Pancreas (tissue), 10 donors: ENCODE results near the gene COPRS. TPM values are rescaled to one million over a fixed set of nuclear protein-coding genes. Genes with fewer than 3 reads are reported as not detected.

Experiments used
- ATAC-seq, 4 donors: fragments of 200-7000 bp; cut with Tn5 transposase; one replicate each; pipeline versions ENCODE4 v1.8.0 to v1.9.1; 2020; ENCODE audit warnings: mild to moderate bottlenecking in 4 of 4, moderate library complexity in 4 of 4
- DNase-seq, 6 donors: peaks; one replicate each; pipeline ENCODE4 v3.0.0-alpha.2; 2020
- FAIRE-seq: peaks from 2 replicates; lab custom pipeline; 2012; peaks lifted over from hg19 to GRCh38; lab: Jason Lieb, UNC
- H3K27ac ChIP-seq, 4 donors: fragments of 200-600 bp; sonication (generic); 1 replicate in 3 of 4; 2 replicates in 1 of 4; pipeline versions ENCODE4 v1.5.0 to v1.8.0; 2020
- H3K27me3 ChIP-seq, 4 donors: fragments of 200-600 bp; one replicate each; pipeline ENCODE4 v1.8.0; 2021
- H3K36me3 ChIP-seq, 3 donors: fragments of 200-600 bp; sonication (generic) in 1 of 3; one replicate each; pipeline versions ENCODE4 v1.5.0 to v1.8.0; 2020 to 2021
- H3K4me1 ChIP-seq, 3 donors: fragments of 200-600 bp; one replicate each; pipeline ENCODE4 v1.8.0; 2021
- H3K4me3 ChIP-seq, 4 donors: fragments of 200-600 bp; sonication (generic) in 2 of 4; one replicate each; pipeline versions ENCODE4 v1.5.0 to v1.8.0; 2020 to 2021
- H3K9me3 ChIP-seq, 4 donors: fragments of 200-600 bp; one replicate each; pipeline ENCODE4 v1.8.0; 2021
- WGBS, 2 donors: extraction: QIAGEN DNeasy Blood & Tissue Kit; methylation state at CpG; one replicate each; pipeline ENCODE4 v1.1.7; 2013; 5-methylcytosine and 5-hydroxymethylcytosine counted together
- intact Hi-C, 3 donors: fragments of 100-400 bp; cut with DNase I; formaldehyde crosslinking; loops; one replicate each; pipeline versions ENCODE4 v1.11.1 to v1.14.2; 2022
- polyA plus RNA-seq, 2 donors: library from polyadenylated mRNA; stranded (reverse); fragments of 200-250 nt; gene quantifications; one replicate each; pipeline ENCODE4 v1.2.3, GENCODE V29; 2013
- total RNA-seq, 6 donors: library from RNA; stranded (reverse); fragmentation: NEBNext Ultra II Directional in 4 of 6; extraction: Animal tissue kit (Norgen Biotek cat#: 25700) in 4 of 6; gene quantifications; one replicate each; pipeline versions ENCODE4 v1.2.1 to v1.2.4, GENCODE V29; 2021 to 2023
- TF ChIP-seq, protein P1 (sequence below), 4 donors: fragments of 200-600 bp; sonication (generic) in 3 of 4; IDR thresholded peaks; one replicate each; pipeline versions ENCODE4 v1.5.0 to v1.8.0; 2021; ENCODE audit warnings: antibody characterized with exemption in 4 of 4
- donor health status: healthy with polysubstance abuse.
- donor health status: DM: no; HTN: no; CAD: no; lungs with moderate emphysema.
- donor health status: DM: no; HTN: no; CAD: no.
- donor health status: control.
- donor health status: control.
- donor health status: Bipolar disorder and iron deficiency.
- donor health status: DM: yes; HTN: yes; CAD: no.
- donor health status: DM: no; HTN: no; CAD: no.
- donor health status: DM: no; HTN: no; CAD: no.
- donor health status: DM: yes; HTN: yes; CAD: no.

The COPRS gene
- total and polyA plus RNA-seq, 8 donors: 14.9 to 43.7 (median 19.4) TPM

DNA sequence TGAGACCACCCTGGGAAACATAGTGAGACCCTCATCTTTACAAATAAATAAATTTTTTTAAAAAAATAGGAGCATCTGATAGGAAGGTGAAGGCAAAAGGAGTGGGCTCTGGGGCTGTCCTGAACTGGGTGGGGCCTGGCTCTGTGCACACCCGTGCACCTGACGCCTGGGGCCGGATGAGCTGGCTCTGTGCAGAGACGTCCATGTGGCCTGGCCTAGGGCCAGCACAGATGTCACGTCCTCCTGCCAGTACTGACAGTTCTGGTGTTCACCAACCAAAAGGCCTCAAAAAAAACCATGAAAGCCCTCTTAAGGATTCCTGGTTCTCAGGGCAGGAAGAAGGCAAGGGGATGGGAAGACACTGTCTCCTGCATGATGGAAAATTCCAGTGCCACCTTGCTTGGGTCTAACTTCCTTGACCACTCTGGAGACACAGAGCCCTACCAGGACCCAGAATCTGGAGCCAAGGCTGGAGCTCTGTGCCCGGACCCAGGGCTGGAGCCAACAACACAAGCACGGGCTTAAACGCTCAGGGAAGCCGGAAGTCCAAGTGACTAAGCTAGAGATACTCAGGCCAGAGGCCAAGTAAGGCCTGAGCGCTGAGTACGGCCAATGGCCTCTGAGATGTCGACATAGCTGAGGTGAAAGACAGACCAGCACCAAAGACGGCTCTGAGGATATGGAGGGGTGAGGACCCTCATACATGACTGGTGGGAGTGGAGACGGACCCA lies 32.9 kb downstream of the COPRS start:
- DNase-seq: no peak
- intact Hi-C loops: no loop called here
- Histone ChIP-seq H3K36me3 (no peaks in the 10 kb centered on the region), H3K4me3 (no peak overlapping the region), H3K4me1 (no peaks in the 10 kb centered on the region), H3K27ac (no peak overlapping the region), H3K9me3 (no peaks in the 10 kb centered on the region), H3K27me3 (no peaks in the 10 kb centered on the region)
- TF ChIP-seq, protein P1, sequence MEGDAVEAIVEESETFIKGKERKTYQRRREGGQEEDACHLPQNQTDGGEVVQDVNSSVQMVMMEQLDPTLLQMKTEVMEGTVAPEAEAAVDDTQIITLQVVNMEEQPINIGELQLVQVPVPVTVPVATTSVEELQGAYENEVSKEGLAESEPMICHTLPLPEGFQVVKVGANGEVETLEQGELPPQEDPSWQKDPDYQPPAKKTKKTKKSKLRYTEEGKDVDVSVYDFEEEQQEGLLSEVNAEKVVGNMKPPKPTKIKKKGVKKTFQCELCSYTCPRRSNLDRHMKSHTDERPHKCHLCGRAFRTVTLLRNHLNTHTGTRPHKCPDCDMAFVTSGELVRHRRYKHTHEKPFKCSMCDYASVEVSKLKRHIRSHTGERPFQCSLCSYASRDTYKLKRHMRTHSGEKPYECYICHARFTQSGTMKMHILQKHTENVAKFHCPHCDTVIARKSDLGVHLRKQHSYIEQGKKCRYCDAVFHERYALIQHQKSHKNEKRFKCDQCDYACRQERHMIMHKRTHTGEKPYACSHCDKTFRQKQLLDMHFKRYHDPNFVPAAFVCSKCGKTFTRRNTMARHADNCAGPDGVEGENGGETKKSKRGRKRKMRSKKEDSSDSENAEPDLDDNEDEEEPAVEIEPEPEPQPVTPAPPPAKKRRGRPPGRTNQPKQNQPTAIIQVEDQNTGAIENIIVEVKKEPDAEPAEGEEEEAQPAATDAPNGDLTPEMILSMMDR (IDR thresholded peaks at IDR 0.05): no peak
- no peak for FAIRE-seq
- 72 to 75% methylated on average over 14 of the region's 14 CpGs for WGBS, 2 donors
- ATAC-seq: no peak

DNA sequence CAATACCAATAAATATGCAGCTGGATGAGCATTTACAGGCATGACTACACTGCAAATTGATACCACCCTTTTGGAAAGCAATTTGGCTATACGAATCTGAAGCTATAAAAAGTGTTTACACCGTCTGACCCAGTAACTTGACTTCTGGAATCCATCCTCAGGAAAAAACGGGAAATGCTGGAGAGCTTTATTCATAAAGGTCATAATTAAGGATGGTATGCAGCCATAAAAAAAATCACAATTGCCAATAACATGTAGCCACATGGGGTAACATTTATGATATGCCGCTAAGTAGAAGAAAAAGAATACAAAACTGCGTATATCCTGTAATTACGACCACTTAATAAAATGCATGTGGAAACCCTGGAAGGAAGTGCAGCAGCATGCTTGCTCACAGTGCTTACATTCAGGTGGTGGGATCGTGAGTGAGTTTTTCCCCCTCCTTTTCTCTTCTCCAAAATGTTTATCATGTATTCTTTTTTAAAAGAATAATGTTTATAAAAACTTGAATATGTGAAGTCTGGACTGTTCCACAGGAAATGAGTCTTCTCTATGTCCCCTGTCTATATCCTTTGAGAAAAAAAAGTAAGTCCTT lies 34.2 kb downstream of the COPRS start:
- intact Hi-C loops: no loop called here
- Histone ChIP-seq H3K27ac (no peak overlapping the region), H3K4me3 (no peak overlapping the region), H3K4me1 (no peaks in the 10 kb centered on the region), H3K9me3 (no peaks in the 10 kb centered on the region), H3K27me3 (no peaks in the 10 kb centered on the region), H3K36me3 (no peaks in the 10 kb centered on the region)
- no peak for DNase-seq
- no peak for FAIRE-seq
- no peak for ATAC-seq
- 72 to 80% methylated on average over 7 of the region's 7 CpGs for WGBS, 2 donors
- TF ChIP-seq, protein P1 (IDR thresholded peaks at IDR 0.05): no peak

DNA sequence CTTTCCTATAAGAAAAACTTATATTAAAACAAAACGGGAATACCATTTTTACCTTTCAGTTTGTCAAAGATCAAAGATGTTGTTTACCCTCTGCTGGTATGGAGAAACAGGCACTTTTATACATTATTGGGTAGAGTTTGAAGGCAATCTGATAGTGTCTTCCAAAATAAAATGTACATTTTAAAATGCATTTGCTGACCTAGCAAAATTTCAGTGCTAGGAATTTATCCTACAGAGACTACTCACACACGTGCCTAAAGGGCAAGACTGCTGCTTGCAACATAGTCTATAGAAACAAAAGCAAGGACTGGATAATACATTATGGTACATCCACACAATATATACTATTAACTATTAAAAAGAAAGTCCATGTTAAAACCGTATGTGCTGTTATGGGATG lies 36.0 kb downstream of the COPRS start:
- no peaks in the 10 kb centered on the region for H3K9me3 ChIP-seq
- no peak for ATAC-seq
- H3K27me3 ChIP-seq: no peaks in the 10 kb centered on the region
- no peak for FAIRE-seq
- no peak for DNase-seq
- intact Hi-C loops: no loop called here
- no peak overlapping the region for H3K4me3 ChIP-seq
- no peaks in the 10 kb centered on the region for H3K36me3 ChIP-seq
- TF ChIP-seq, protein P1 (IDR thresholded peaks at IDR 0.05): no peak
- WGBS, 2 donors: 54 to 67% methylated on average over 3 of the region's 3 CpGs
- H3K27ac ChIP-seq: no peak overlapping the region
- H3K4me1 ChIP-seq: no peaks in the 10 kb centered on the region

DNA sequence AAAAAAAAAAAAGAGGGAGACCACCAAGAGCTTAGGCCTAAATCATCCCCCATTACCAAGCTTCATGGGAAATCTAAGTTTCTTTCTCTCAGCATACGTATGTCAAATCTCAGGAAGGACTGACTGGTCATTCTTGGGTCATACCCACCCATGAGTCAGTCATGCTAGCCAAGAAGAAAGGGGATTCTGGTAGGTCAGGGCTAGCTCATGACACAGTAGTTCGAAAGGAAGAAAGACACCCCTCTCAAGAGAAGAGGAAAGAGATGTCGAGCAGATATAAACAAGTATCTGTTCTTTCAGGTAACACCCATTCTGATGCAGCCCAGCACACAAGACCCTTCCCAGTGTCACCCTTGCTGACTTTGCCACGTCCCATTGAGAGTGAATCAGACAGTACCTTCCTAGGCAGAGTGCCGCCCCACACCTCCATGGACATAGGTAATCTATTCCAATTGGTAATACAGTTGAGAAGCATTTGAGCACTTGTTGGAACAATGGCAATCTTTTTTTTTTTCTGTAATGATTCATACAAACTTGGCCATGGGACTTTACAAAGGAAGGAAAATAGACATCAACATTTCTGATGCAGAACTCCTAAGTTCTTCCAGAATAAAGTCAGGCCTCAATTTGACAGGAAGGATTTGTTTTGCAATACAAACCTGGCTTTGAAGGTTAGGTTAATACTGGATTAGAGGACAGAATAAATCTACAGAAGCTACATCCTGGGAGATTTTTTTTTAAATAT lies 38.2 kb downstream of the COPRS start:
- intact Hi-C loops: no loop called here
- Histone ChIP-seq H3K9me3 (no peaks in the 10 kb centered on the region), H3K27ac (no peak overlapping the region), H3K4me1 (no peaks in the 10 kb centered on the region), H3K36me3 (no peaks in the 10 kb centered on the region), H3K27me3 (no peaks in the 10 kb centered on the region), H3K4me3 (no peak overlapping the region)
- TF ChIP-seq, protein P1 (IDR thresholded peaks at IDR 0.05): no peak
- no peak for FAIRE-seq
- 86 to 96% methylated on average over 5 of the region's 5 CpGs for WGBS, 2 donors
- ATAC-seq: no peak
- no peak for DNase-seq
